Transverse colon (tissue), 4 donors: ENCODE measurements around the gene ENO2.

ENCODE experiments used
- EP300 ChIP-seq: sonication (generic); formaldehyde crosslinking; IDR thresholded peaks from one replicate; pipeline ENCODE4 v1.6.1; 2017; ENCODE audit warnings: antibody characterized with exemption, low read depth
- POLR2A ChIP-seq: fragments of 450-650 bp; IDR thresholded peaks from one replicate; pipeline ENCODE4 v1.6.1; 2016; ENCODE audit warnings: antibody characterized with exemption, mild to moderate bottlenecking, moderate library complexity
- POLR2AphosphoS5 ChIP-seq, 3 donors: sonication (generic); formaldehyde crosslinking; IDR thresholded peaks; one replicate each; pipeline ENCODE4 v1.6.1; 2016; ENCODE audit warnings: antibody characterized with exemption in 3 of 3
- TF ChIP-seq, protein P1 (sequence below), 5 experiments: fragments of 200-600 bp in 3 of 5; fragments of 450-650 bp in 2 of 5; sonication (generic) in 3 of 5; IDR thresholded peaks; 1 replicate in 2 of 5; 2 replicates in 3 of 5; pipeline ENCODE4 v1.5.1; 2016 to 2017; ENCODE audit warnings: antibody characterized with exemption in 5 of 5, inconsistent platforms in 3 of 5, mild to moderate bottlenecking in 2 of 5, moderate library complexity in 1 of 5

DNA sequence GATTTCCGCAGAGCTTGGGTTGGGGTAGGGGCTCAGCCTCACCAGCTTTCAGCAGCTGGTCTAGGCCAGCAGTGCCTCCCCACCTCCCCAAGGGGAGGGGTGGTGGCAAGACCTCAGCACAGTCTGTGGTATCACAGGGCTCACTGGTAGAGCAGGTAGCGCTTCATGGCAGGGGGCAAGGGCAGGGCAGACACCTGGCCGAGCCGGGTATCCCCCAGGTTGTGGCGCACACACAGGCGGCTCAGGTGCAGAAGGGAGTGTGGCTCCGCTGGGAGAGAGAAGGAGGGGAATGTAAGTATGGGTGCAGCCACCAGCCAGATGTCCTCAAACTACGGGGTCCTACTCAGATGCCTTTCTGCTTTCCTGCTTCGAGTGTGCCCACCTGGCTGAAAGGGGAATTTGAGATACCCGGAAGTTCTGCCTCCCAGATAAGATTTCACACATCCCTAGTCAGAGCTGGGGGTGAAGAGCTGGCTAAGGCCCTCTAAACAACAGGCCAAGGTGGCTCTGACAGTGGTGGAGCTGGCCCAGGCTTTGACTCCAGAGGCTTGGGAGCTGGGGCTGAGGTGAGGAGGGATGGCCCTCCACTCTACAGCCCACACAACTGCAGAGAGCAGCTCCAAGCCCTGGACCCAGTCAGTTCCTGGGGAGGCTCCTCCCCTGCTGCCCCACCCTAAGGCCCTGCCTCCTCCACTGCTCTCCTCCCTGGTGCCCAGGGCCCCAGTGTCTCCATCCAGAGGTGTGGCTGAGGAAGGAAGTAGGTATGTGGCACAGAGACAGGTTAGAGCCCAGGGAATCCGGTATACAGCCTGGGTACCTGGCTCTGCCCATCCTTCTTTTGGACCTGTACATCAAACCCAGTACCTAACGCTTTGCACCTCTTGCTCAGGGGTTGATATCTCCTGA lies 43.1 kb upstream of the ENO2 start:
- TF ChIP-seq, protein P1, sequence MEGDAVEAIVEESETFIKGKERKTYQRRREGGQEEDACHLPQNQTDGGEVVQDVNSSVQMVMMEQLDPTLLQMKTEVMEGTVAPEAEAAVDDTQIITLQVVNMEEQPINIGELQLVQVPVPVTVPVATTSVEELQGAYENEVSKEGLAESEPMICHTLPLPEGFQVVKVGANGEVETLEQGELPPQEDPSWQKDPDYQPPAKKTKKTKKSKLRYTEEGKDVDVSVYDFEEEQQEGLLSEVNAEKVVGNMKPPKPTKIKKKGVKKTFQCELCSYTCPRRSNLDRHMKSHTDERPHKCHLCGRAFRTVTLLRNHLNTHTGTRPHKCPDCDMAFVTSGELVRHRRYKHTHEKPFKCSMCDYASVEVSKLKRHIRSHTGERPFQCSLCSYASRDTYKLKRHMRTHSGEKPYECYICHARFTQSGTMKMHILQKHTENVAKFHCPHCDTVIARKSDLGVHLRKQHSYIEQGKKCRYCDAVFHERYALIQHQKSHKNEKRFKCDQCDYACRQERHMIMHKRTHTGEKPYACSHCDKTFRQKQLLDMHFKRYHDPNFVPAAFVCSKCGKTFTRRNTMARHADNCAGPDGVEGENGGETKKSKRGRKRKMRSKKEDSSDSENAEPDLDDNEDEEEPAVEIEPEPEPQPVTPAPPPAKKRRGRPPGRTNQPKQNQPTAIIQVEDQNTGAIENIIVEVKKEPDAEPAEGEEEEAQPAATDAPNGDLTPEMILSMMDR (IDR thresholded peaks at IDR 0.05): no peak
- TF ChIP-seq POLR2AphosphoS5 (IDR thresholded peaks at IDR 0.05): peak; percentile 59 to 76 (median 65)
- peak; percentile 40 for TF ChIP-seq POLR2A
- no peak for TF ChIP-seq EP300
